DND-41 (cell line): ENCODE results near the gene KCNQ5.

Experiments used
- CTCF ChIP-seq: IDR thresholded peaks from 2 replicates; pipeline ENCODE4 v1.5.1; 2012; ENCODE audit warnings: borderline replicate concordance, low read length, moderate library complexity, mild to moderate bottlenecking; ENCODE audit not compliant: poor library complexity, severe bottlenecking; ENCODE audit errors: extremely low read depth
- EZH2 ChIP-seq: IDR thresholded peaks from 3 replicates; pipeline ENCODE4 v1.6.1; 2012; ENCODE audit warnings: borderline replicate concordance, low read depth, mild to moderate bottlenecking, moderate library complexity, low read length, inconsistent platforms; ENCODE audit not compliant: severe bottlenecking

GRCh38 chr6:73051147-73051546 is 429.3 kb downstream of the KCNQ5 start:
- TF ChIP-seq CTCF (no peak), EZH2 (no peak)
